GM18508 (cell line): Measurements from ENCODE around the gene TNFSF8.

Experiments used
- ATAC-seq: cut with Tn5 transposase; IDR thresholded peaks from one replicate; pipeline ENCODE4 v1.9.1; 2021; ENCODE audit warnings: moderate number of reproducible peaks; ENCODE audit not compliant: insufficient read depth, unreplicated experiment

Gene TNFSF8

DNA sequence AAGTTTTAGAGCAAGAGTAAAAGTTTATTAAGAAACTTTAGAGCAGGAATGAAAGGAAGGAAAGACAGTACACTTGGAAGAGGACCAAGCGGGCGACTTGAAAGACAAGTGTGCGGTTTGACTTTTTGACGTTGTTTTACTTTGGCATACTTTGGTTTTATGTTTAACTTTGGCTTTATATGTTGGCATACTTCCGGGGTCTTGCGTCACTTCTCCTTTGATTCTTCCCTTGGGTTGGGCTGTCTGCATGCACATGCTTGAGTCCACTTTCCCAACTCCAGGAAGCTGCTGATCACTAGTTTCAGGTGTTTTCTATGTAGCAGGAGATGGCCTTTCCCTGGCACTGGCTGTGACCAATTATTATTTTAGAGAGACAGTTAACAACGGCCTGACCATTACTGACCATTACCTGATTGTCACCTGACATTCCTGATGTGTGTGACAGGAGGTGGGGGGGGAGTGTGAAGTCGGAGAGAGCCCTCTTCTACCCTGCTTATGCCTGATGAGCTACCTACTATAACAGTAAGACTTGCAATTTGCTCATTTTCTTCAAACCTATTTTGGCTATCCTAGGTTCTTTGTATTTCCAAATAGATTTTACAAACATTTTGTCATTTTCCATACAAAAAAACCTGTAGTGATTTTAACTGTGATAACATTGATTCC lies 45.5 kb downstream of the TNFSF8 start:
- ATAC-seq, result no peak

DNA sequence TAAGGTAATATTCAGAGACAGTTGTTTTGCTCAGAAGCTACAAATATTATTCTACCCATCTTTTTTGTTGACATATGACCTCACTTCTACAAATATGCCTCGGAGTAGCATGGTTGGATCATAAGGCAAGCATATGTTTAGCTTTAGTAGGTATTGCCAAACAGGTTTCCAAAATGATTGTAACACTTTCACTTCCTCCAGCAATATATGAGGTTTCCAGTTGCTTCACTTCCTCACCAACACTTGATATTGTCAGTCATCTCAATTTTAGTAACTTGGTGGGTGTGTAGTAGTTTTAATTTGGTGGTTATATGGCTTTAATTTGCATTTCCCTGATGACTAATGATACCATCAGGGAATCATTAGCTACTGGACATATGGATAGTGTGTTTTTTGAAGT lies 46.7 kb downstream of the TNFSF8 start:
- ATAC-seq, result no peak

DNA sequence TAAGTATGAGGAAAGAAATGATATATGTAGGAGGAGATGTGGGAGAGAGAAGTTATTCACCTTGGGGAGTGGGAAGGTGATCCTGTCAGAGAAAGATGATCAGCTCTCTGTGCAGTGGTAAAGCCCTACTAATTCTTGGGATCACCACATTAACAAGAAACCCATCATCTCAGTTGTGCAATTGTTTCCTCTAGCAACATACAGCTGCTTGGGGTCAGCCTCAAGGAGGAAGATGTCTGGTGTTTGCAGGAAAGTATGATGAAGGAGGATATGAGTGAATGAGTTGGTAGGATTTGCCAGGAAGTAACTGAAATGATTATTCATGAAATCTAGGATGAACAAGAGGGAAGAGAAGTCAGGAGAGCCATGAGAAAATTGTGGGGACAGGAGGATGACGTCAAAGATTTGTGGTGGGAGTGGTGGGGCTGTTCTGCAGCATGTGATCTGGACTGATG lies 50.1 kb downstream of the TNFSF8 start:
- no peak for ATAC-seq

DNA sequence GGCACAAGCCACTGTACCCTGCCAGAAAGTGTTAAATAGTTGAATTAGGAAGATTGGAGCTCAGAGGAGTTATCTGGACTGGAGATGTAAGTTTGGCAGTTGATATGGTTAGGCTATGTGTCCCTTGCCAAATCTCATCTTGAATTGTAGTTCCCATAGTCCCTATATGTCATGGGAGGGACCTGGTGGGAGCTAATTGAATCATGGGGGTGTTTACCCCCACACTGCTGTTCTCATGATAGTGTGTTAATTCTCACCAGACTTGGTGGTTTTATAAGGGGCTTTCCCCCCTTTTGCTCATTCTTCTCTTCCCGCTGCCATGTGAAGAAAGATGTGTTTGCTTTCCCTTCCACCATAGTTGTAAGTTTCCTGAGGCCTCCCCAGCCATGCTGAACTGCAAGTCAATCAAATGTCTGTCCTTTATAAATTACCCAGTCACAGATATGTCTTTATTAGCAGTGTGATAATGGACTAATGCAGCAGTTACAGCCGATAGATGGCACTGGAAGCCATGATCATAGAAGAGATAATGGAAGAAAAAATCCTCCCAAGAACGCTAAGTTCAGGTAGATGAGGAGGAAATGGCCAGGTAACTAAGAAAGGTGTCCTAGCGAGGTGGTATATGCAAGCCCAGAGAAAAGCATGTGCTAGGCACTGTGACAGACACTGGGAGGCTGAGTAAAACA lies 51.4 kb downstream of the TNFSF8 start:
- no peak for ATAC-seq

DNA sequence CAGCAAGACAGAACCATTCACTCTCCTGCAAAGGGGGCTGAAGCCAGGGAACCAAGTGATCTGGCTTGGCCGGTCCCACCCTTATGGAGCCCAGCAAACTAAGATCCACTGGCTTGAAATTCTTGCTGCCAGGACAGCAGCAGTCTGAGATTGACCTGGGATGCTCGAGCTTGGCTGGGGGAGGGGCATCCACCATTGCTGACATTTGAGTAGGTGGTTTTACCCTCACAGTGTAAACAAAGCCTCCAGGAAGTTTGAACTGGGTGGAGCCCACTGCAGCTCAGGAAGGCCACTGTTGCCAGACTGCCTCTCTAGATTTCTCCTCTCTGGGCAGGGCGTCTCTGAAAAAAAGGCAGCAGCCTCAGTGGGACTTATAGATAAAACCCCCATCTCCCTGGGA lies 60.5 kb downstream of the TNFSF8 start:
- ATAC-seq, result no peak

DNA sequence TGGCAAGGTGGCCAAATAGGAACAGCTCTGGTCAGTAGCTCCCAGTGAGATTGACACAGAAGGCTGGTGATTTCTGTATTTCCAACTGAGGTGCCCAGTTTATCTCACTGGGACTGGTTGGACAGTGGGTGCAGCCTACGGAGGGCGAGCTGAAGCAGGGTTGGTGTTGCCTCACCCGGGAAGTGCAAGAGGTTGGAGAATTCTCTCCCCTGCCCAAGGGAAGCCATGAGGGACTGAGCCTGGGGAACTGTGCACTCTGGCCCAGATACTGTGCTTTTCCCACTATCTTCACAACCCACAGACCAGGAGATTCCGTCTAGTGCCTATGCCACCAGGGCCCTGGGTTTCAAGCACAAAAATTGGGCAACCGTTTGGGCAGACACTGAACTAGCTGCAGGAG lies 61.0 kb downstream of the TNFSF8 start:
- ATAC-seq, result no peak

DNA sequence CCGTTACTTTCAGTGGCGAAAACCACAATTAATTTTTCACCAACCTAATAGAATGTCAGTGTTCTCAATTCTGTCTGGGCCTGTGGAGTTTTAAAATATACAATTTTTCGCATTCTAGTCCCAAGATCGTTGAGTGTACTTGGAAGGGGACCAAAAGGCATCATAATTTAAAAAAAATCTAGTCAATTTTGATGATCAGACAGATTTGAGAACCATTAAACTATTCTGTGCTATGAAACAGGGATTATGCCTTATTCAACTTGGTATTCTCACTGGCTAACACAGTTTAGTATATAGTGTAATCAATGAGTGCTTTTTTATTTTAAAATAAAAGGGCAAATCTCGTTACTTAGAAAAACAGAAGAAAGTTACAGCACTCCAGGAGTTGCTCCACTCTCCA lies 63.1 kb downstream of the TNFSF8 start:
- no peak for ATAC-seq

DNA sequence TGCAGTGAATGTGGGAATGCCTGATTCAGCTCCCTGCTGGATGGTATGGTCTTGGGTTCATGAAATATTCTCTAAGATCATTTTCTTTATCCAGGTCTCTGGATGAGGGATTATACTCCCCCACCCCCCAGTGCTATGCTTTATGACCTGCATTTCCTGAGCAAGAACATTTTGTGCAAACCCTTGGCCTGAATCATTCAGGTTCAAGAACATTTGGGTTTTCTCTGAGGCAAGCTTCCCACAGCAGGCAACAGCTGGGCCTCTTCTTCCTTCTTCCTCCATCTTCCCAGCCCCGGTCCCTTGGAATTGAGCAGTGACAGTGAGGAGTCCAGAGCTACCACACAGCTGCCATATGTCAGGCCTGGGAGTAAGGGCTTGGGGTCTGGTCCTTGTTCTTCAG lies 65.9 kb downstream of the TNFSF8 start:
- ATAC-seq, result no peak

DNA sequence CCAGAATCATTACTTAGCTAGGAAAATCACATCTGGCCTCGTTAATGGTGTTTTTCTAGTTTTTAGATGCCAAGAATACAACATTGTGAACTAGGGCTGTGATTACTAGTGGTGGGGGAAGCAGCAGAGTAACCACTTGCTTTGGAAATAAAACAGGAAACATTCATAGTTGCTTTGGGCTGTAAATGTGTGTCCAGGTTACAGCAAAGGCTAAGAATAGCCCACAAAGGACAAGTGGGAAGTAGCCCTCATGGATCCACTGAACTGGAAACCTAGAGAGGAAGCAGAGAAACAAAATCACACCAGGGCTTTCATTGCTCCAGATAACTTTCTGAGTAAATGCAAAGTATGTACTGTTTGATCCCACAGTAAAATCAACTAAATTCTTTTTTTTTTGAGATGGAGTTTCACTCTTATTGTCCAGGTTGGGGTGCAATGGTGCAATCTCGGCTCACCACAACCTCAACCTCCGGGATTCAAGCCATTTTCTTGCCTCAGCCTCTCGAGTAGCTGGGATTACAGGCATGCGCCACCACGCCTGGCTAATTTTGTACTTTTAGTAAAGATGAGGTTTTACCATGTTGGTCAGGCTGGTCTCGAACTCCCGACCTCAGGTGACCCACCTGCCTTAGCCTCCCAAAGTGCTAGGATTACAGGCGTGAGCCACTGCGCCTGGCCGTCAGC lies 68.3 kb downstream of the TNFSF8 start:
- no peak for ATAC-seq

DNA sequence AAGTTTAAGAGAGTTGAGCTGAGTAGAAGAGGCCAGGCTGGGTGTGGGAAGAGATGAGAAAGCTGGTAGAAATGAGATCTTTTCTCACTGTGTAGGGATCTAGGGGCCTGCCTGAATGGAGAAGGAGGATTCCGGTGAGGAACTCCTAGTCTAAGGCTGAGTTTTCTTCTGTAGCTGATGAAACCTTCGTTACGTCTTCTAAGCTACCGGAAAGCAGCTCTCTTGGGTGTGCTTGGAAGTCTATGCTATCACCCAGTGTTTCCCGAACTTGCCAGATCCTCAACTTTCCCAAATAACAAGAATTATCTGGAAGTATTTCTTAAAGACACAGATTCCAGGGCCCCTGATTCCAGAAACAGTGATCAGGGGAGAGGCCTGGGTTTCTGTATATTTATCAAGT lies 69.1 kb downstream of the TNFSF8 start:
- no peak for ATAC-seq

DNA sequence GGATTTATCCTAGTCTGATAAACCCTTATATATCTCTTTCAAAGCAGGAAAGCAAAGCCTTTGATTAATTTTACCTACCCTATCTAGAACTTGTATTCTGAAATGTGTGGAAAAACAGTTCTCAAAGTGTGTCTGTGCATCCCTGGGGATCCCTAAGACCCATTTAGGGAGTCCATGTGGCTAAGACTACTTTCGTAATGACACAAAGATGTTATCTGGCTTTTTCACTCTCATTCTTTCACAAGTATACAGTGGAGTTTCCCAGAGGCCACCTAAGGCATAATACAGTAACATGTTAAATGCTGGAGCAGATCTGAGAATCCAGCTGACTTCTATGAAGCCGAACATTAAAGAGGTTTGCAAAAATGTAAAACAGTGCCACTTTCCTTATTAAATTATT lies 70.2 kb downstream of the TNFSF8 start:
- ATAC-seq, result no peak

DNA sequence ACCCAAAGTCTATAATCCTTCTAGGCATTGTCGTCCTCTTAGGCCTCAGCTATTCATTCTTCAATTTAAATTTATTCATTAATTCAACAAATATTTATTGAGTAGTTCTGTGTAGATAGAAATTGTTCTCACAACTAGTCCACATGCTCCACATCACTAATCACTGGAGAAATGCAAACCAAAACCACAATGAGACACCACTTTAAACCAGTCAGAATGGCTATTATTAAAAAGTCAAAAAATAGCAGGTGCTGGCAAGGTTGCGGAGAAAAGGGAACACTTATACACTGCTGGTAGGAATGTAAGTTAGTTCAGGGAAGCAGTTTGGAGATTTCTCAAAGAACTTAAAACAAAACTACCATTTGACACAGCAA lies 73.5 kb downstream of the TNFSF8 start:
- ATAC-seq, result no peak

DNA sequence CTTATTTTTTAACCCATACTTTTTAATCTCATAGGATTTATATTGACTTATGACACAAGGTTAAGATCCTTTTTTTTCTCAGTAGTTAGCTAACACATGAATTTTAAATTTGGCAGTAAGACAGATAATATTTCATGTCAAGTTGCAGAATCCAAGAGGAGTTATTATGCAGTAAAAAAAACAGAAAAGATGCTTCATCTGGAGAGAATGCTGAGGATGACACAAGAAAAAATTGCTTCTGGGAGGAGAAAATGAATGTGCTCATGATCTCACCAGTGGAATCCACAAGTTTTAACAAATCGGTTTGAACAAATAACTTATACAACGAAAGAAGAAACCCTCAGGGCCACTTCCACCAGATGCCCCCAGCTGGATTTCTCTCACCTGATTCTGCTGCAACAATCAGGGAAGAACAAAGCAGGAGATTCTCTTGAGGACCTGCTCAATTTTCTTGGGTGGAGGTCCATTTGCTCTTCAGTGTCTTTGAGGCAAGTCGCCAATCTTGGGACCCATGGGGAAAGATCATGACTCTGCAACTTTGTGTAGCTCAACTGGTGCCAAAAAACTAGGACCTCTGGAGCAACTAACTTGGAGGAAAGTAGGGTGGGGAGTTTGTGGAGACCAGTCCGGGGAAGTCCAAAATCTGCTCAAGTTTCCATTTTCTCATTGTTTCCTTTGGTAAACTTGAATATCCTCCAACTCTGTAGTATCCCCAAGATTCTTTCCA lies 74.0 kb downstream of the TNFSF8 start:
- no peak for ATAC-seq

DNA sequence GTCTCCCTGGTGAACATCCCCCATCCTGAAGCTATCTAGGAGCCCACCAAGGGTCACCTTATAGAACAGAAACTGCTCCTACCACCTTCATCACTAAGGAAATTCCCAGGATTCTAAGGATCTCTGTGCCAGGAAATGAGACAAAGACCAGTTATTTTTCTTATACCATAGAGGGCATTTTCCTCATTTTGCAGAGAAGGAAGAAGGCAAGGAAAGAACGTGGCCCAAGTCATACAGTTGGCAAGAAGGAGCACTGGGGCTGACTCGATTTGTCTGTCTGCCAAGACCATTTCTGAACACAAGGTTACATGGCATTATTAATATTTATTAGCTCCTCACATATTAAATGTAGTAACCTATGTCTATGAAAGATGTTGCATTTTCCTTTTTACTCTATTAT lies 74.9 kb downstream of the TNFSF8 start:
- ATAC-seq, result no peak

DNA sequence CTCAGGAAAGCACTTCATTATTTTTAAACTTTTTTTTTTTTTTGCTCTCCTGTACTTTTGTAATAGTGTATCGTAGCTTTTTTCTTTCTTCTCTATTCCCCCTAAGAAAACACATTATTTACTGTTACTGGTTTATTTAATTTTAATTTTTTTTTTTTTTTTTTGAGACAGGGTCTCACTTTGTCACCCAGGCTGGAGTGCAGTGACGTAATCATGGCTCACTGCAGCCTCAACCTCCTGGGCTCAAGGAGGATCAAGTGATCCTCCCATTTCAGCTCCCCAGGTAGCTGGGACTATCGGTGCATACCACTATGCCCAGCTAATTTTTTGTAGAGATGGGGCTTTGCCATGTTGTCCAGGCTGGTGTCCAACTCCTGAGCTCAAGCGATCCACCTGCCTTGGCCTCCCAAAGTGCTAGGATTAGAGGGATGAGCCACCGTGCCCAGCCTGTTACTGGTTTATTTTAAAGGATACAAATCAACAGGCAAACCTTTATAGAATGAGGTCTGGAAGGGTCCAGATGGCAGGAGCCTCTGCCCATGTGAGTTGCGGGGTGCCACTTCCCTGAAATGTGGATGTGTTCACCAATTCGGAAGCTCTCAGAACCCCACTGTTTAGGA lies 75.5 kb downstream of the TNFSF8 start:
- ATAC-seq, result no peak

DNA sequence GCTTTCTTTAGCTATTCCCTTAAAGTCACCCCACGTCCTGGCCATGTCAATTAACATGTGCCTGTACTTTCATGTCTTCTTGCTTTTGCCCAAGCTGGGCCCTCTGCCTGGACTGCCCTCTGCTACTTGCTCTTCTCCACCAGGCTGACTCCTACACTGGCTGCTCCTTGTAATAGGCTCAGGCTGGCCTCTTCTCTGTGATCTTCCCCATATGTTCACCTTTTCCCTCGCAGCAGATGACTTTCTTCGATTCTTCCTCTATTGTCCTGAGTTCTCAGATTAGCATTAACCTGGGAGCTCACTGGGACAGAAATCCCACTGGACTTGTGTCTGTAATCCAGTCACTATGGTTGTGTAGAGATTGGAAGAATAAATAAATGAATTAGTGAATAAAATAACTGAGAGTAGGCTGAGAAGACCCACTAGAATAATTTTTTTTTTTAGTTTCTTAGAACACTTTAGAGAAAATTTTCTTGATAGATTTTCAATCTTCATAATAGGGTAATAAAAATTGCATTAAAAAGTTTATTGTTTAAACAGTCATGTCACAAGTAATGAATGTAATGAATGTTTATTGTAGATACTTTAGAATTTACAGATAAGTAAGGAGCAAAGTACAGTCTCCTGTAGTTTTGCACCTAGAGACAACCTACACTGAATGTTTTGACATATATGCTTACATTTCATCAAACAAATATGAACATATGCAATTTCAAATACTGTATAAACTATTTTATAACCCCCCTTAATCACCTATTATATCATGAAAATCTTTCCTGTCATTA lies 77.1 kb downstream of the TNFSF8 start:
- no peak for ATAC-seq

DNA sequence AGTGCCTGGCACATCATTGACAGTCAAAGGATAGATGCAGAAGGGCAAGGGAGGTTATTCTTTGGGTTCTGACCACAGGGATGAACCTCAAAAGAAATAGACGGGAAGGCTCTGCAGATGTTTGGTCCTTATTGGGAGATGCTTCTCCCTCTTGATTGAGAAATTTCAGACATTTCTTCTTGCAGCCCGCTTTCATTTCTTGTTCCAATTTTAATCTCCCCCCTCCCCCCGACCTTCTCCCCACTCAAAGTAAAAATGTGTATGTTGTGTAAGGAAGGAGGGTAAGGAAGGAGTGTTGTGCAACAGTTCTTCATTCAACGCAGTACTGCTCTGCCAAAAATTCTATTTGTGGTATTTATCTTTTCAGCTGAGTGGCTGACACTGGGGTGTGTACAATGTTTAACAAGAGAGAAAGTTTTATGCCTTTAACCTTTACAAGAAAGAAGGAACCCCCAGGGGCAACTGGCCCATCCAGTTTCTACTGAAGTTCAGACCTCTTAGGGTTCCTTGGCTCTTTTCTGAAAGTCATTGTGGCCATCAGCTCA lies 78.3 kb downstream of the TNFSF8 start:
- no peak for ATAC-seq

DNA sequence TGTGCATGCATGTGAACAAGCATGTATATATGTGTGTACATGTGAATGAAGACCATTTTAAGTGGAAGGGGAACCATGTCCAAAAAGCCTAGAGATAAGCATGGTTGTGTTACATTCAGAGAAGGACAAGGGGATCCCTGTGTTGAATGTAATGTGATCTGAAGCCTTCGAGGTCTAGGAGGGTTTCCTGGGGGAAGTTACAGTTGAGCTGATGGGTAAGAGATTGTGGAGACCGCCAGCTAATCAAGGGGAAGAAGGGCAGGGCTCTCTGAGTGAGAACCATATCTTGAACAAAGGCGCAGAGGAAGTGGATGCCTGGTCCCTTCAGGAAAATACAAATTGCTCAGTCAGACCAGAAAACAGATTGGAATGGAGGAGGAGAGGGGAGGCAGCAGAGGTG lies 79.1 kb downstream of the TNFSF8 start:
- ATAC-seq, result no peak
